K562 (cell line): ENCODE measurements around the gene ACOX1. TPM values are rescaled to one million over a fixed set of nuclear protein-coding genes. Genes with fewer than 3 reads are reported as not detected.
A peak's percentile ranks its signal among the peaks of the same experiment; 100 is the strongest.

Experiments used
- ATAC-seq: fragments of 200-7000 bp; cut with Tn5 transposase; 3 replicates; pipeline ENCODE4 v1.9.1; 2020; ENCODE audit warnings: moderate library complexity
- BruUV-seq: library from RNA; stranded (reverse); fragments of 400-500 nt; replicated peaks from 2 replicates; lab custom pipeline; 2021; lab: Mats Ljungman, UMichigan
- CTCF ChIA-PET: fragments of 300-600 bp; formaldehyde crosslinking; extraction: SDS; loops from one replicate; lab custom pipeline; 2021; ENCODE audit warnings: low intra/inter-chr PET ratio; lab: Yijun Ruan, JAX
- POLR2A ChIA-PET: fragments of 300-600, 350-650 bp; sonication (Branson Sonifier 250); formaldehyde crosslinking; extraction: SDS; loops from one replicate; lab custom pipeline; 2021; ENCODE audit warnings: antibody characterized with exemption, inconsistent platforms; lab: Yijun Ruan, JAX
- DNase-seq, 4 experiments: peaks; one replicate each; pipeline versions ENCODE4 v3.0.0 to v3.0.0-alpha.2; 2011 to 2018; ENCODE audit warnings: low spot score in 3 of 4, mixed read lengths in 3 of 4; ENCODE audit errors: extremely low read depth in 1 of 4
- FAIRE-seq: peaks from 2 replicates; lab custom pipeline; 2011; peaks lifted over from hg19 to GRCh38; lab: Jason Lieb, UNC
- H2AFZ ChIP-seq: 2 replicates; pipeline ENCODE4 v1.6.0; 2011; ENCODE audit warnings: low read depth, low read length, control low read depth, inconsistent platforms
- H3K27ac ChIP-seq: fragments of 200-600 bp; 3 replicates; pipeline ENCODE4 v1.8.0; 2011; ENCODE audit warnings: low read depth, mild to moderate bottlenecking, control low read depth, inconsistent platforms, low read length, moderate library complexity, mixed read lengths; ENCODE audit errors: extremely low read depth
- H3K27me3 ChIP-seq, 2 experiments: fragments of 300-600 bp in 1 of 2; 2 replicates in 1 of 2; 3 replicates in 1 of 2; pipeline versions ENCODE4 v1.6.0 to v1.8.0; 2011; ENCODE audit warnings: inconsistent platforms in 2 of 2, low read length in 2 of 2, mild to moderate bottlenecking in 1 of 2, mixed read lengths in 1 of 2, moderate library complexity in 1 of 2; ENCODE audit not compliant: control insufficient read depth in 2 of 2, insufficient read depth in 2 of 2
- H3K36me3 ChIP-seq: fragments of 300-600 bp; 3 replicates; pipeline ENCODE4 v1.8.0; 2011; ENCODE audit warnings: mild to moderate bottlenecking, low read length, inconsistent platforms; ENCODE audit not compliant: control insufficient read depth, insufficient read depth
- H3K4me1 ChIP-seq, 2 experiments: fragments of 200-600 bp in 1 of 2; replicated peaks in 1 of 2; 2 replicates in 1 of 2; 3 replicates in 1 of 2; pipeline versions ENCODE4 v1.5.1 to v1.8.0; 2011; ENCODE audit warnings: inconsistent platforms in 2 of 2, low read length in 2 of 2, mild to moderate bottlenecking in 1 of 2, mixed read lengths in 1 of 2, moderate library complexity in 1 of 2; ENCODE audit not compliant: control insufficient read depth in 2 of 2, insufficient read depth in 2 of 2
- H3K4me2 ChIP-seq: 2 replicates; pipeline ENCODE4 v1.6.1; 2011; ENCODE audit warnings: low read length, control low read depth, inconsistent platforms, mixed read lengths; ENCODE audit not compliant: insufficient read depth
- H3K4me3 ChIP-seq: fragments of 200-600 bp; sonication (generic), shearing (Covaris generic); 2 replicates; pipeline ENCODE4 v1.5.1; 2016; ENCODE audit warnings: control low read depth, inconsistent platforms
- H3K79me2 ChIP-seq: fragments of 200-600 bp; 3 replicates; pipeline ENCODE4 v1.8.0; 2011; ENCODE audit warnings: low read length, inconsistent platforms; ENCODE audit not compliant: control insufficient read depth, insufficient read depth
- H3K9ac ChIP-seq, 2 experiments: 2 replicates each; pipeline versions ENCODE4 v1.6.0 to v1.6.1; 2011; ENCODE audit warnings: low read depth in 2 of 2, low read length in 2 of 2, control low read depth in 1 of 2, inconsistent platforms in 1 of 2, mild to moderate bottlenecking in 1 of 2, mixed read lengths in 1 of 2; ENCODE audit not compliant: insufficient read depth in 1 of 2
- H3K9me1 ChIP-seq: one replicate; pipeline ENCODE4 v1.6.0; 2011; ENCODE audit warnings: inconsistent platforms, mild to moderate bottlenecking, low read length, moderate library complexity; ENCODE audit not compliant: control insufficient read depth, insufficient read depth
- H3K9me3 ChIP-seq: replicated peaks from 2 replicates; pipeline ENCODE4 v1.5.1; 2011; ENCODE audit warnings: low read depth, low read length, inconsistent platforms; ENCODE audit not compliant: control insufficient read depth, insufficient read depth
- H4K20me1 ChIP-seq: replicated peaks from 2 replicates; pipeline ENCODE4 v1.6.1; 2011; ENCODE audit warnings: low read length, inconsistent platforms, mixed read lengths; ENCODE audit not compliant: control insufficient read depth, insufficient read depth
- ATF4 ChIP-seq: fragments of 450-650 bp; formaldehyde crosslinking; IDR thresholded peaks from 2 replicates; pipeline ENCODE4 v1.4.0; 2022; ENCODE audit warnings: mild to moderate bottlenecking, moderate library complexity
- CREBBP ChIP-seq: IDR thresholded peaks from one replicate; pipeline ENCODE4 v1.6.1; 2012; ENCODE audit warnings: low read depth, mild to moderate bottlenecking, control low read depth, inconsistent platforms, low read length
- DMBX1 ChIP-seq: fragments of 250-450 bp; sonication (Bioruptor Pico); IDR thresholded peaks from 2 replicates; pipeline ENCODE4 v1.8.0; 2022; ENCODE audit warnings: inconsistent platforms, mild to moderate bottlenecking, moderate library complexity, borderline replicate concordance
- E2F1 ChIP-seq: sonication (generic); formaldehyde crosslinking; IDR thresholded peaks from 2 replicates; pipeline ENCODE4 v1.8.1; 2023; ENCODE audit warnings: mild to moderate bottlenecking, missing genetic modification reagents, moderate library complexity
- ELK1 ChIP-seq: sonication (generic); formaldehyde crosslinking; IDR thresholded peaks from 2 replicates; pipeline ENCODE4 v1.8.1; 2022; ENCODE audit warnings: missing genetic modification reagents
- HDAC1 ChIP-seq, 2 experiments: fragments of 450-650 bp; IDR thresholded peaks; 2 replicates each; pipeline ENCODE4 v1.6.1; 2016 to 2017; ENCODE audit warnings: inconsistent platforms in 1 of 2, mild to moderate bottlenecking in 1 of 2, moderate library complexity in 1 of 2
- SLC30A9 ChIP-seq: fragments of 250-450 bp; sonication (Bioruptor Pico); IDR thresholded peaks from 2 replicates; pipeline ENCODE4 v1.8.0; 2022; ENCODE audit warnings: mild to moderate bottlenecking, moderate library complexity
- SMAD1 ChIP-seq: fragments of 150-350 bp; IDR thresholded peaks from 2 replicates; pipeline ENCODE4 v1.6.1; 2014; ENCODE audit warnings: low read length, low read depth; ENCODE audit not compliant: partially characterized antibody
- SNAPC5 ChIP-seq: fragments of 250-450 bp; sonication (Bioruptor Pico); IDR thresholded peaks from 2 replicates; pipeline ENCODE4 v1.8.0; 2021; ENCODE audit warnings: moderate library complexity, mild to moderate bottlenecking, inconsistent platforms
- TAF1 ChIP-seq: IDR thresholded peaks from 2 replicates; pipeline ENCODE4 v1.6.1; 2011; ENCODE audit warnings: mild to moderate bottlenecking, low read length, moderate library complexity; ENCODE audit not compliant: insufficient read depth, control insufficient read depth, severe bottlenecking; ENCODE audit errors: extremely low read depth
- TEAD4 ChIP-seq, 2 experiments: sonication (generic) in 1 of 2; formaldehyde crosslinking in 1 of 2; IDR thresholded peaks; 2 replicates each; pipeline versions ENCODE4 v1.6.1 to v1.8.0; 2012 to 2022; ENCODE audit warnings: borderline replicate concordance in 1 of 2, inconsistent platforms in 1 of 2, low read length in 1 of 2, mild to moderate bottlenecking in 1 of 2, missing genetic modification reagents in 1 of 2
- THAP12 ChIP-seq: fragments of 250-450 bp; sonication (Bioruptor Pico); IDR thresholded peaks from 2 replicates; pipeline ENCODE4 v1.9.0; 2021; ENCODE audit warnings: mild to moderate bottlenecking, inconsistent platforms
- XRCC5 ChIP-seq: fragments of 200-400 bp; formaldehyde crosslinking; IDR thresholded peaks from 2 replicates; pipeline ENCODE4 v1.6.1; 2017; ENCODE audit warnings: low read depth, mild to moderate bottlenecking, low read length
- WGBS: fragments of 100-300 bp; shearing (Covaris generic); methylation state at CpG from one replicate; pipeline ENCODE4 v1.1.6; 2016; ENCODE audit warnings: low coverage, mixed read lengths; ENCODE audit not compliant: insufficient coverage; ENCODE audit errors: missing lambda C conversion rate; 5-methylcytosine and 5-hydroxymethylcytosine counted together
- in situ Hi-C: fragments of 300-500 bp; cut with MboI; formaldehyde crosslinking; loops from 4 replicates; pipeline ENCODE4 v1.15.0; 2018; ENCODE audit warnings: inconsistent platforms, mixed read lengths
- intact Hi-C: fragments of 100-400 bp; cut with micrococcal nuclease; formaldehyde crosslinking; loops from 2 replicates; pipeline ENCODE4 v1.14.2; 2022
- polyA plus RNA-seq, 8 experiments: library from polyadenylated mRNA; depleted of rRNA in 4 of 8; stranded (reverse) in 5 of 8; unstranded in 3 of 8; fragments of >200 nt; fragmentation: Nextera tagmentation in 2 of 8; fragmentation: Illumina TruSeq in 1 of 8; extraction: Ambion mirVana in 2 of 8; extraction: Trizol in 1 of 8; gene quantifications; 2 replicates each; pipeline versions ENCODE4 v1.2.1 to v1.2.3, GENCODE V29; 2011 to 2014; ENCODE audit warnings: inconsistent platforms in 1 of 8, missing spikeins in 1 of 8
- total RNA-seq, 7 experiments: library from RNA; depleted of rRNA in 6 of 7; stranded (reverse); fragments of >200 nt in 6 of 7; fragmentation: Illumina TruSeq in 2 of 7; extraction: Trizol in 2 of 7; gene quantifications; 2 replicates each; pipeline versions ENCODE4 v1.2.1 to v1.2.3, GENCODE V29; 2011 to 2021; ENCODE audit warnings: low replicate concordance in 1 of 7

Gene ACOX1
- total and polyA plus RNA-seq, 9 of the 15 experiments (the other 6 are each of a cell fraction or from before 2014, with no cell fraction given), result 7.8 to 24.1 (median 14.5) TPM

GRCh38 chr17:75904749-75905521 is 74.0 kb downstream of the ACOX1 start, which contains the start of gene MRPL38:
MRPL38 (minus strand) TSS chr17:75904884; CDS start chr17:75904875, 9 bp downstream.
- no TSS peak for BruUV-seq
- peak within 1 kb of the TSS; percentile 75 to 97 for H3K9ac ChIP-seq
- no peaks in the 10 kb centered on the region for H3K9me1 ChIP-seq
- FAIRE-seq (peak; percentile 91), ATAC-seq (peak; percentile 98), DNase-seq (peak; percentile 93 to 96 (median 95))
- in situ Hi-C loops (loop anchor here (5.0 kb wide), 1 partner anchor 102 kb away; no protein-coding TSS in a partner anchor), intact Hi-C loops (loop anchor here (1.0 to 5.0 kb wide), 2 partner anchors 82 to 100 kb away; no protein-coding TSS in a partner anchor)
- H3K27me3 ChIP-seq, result no peaks in the 10 kb centered on the region
- peaks cover 36% of the 10 kb centered on the region; the same call in 2 of the 3 replicates for H3K36me3 ChIP-seq
- peak within 1 kb of the TSS; percentile 90 for H2AFZ ChIP-seq
- no peaks in the 10 kb centered on the region for H4K20me1 ChIP-seq
- WGBS, result 5% methylated on average over 42 of the region's 69 CpGs
- H3K9me3 ChIP-seq, result no peaks in the 10 kb centered on the region
- peaks cover 20% of the 10 kb centered on the region for H3K79me2 ChIP-seq
- H3K4me2 ChIP-seq, result peak within 1 kb of the TSS; percentile 83
- H3K27ac ChIP-seq, result peak within 1 kb of the TSS; percentile 85
- peak within 1 kb of the TSS; percentile 87 for H3K4me3 ChIP-seq
- peaks cover 6 to 49% of the 10 kb centered on the region in 2 experiments; a peak in 4 of 5 replicates for H3K4me1 ChIP-seq
- ChIA-PET CTCF (interaction anchor here (0.6 to 3.9 kb wide), 5 partner anchors 100 to 277 kb away, joined by 3 to 47 read pairs (median 3); partner anchors contain the start of gene GALK1), POLR2A (interaction anchor here (0.6 to 1.6 kb wide), 7 partner anchors 9 to 103 kb away, joined by 3 to 6 read pairs (median 4); partner anchors contain the start of genes CDK3 and TRIM65)
- TF ChIP-seq ATF4 (CRISPR knock-in tag), result no peak; the same call in 1 of the 2 replicates
- peak; percentile 93 for TF ChIP-seq TAF1
- TF ChIP-seq SNAPC5 (CRISPR knock-in tag), result no peak
- peak in 1 of 2 experiments; percentile 58; a peak in 1 of 4 replicates for TF ChIP-seq HDAC1 (IDR thresholded peaks at IDR 0.05)
- TF ChIP-seq XRCC5, result peak; percentile 82
- TF ChIP-seq DMBX1 (CRISPR knock-in tag), result 0 out of 2 replicates have a peak, but pooled peaks have one; percentile 37
- TF ChIP-seq CREBBP, result no peak
- TF ChIP-seq E2F1 (CRISPR knock-in tag), result peak; percentile 72; the same call in 1 of the 2 replicates
- peak; percentile 60; the same call in 1 of the 2 replicates for TF ChIP-seq THAP12 (CRISPR knock-in tag)
- TF ChIP-seq TEAD4 (IDR thresholded peaks at IDR 0.05; ENCODE audit: low read length), result no peak
- TF ChIP-seq TEAD4 (CRISPR knock-in tag; IDR thresholded peaks at IDR 0.05; ENCODE audit: borderline replicate concordance), result no peak
- no peak for TF ChIP-seq SMAD1
- no peak for TF ChIP-seq ELK1 (CRISPR knock-in tag)
- no peak for TF ChIP-seq SLC30A9
